HCT116 (cell line): ENCODE data around the gene PRM2.

ENCODE experiments used
- CEBPB ChIP-seq: IDR thresholded peaks from 2 replicates; pipeline ENCODE4 v1.6.1; 2012; ENCODE audit warnings: low read depth
- CTCF ChIP-seq, 3 experiments: fragments of 200-600 bp in 1 of 3; sonication (generic) in 1 of 3; IDR thresholded peaks in 2 of 3; conservative IDR thresholded peaks in 1 of 3; 2 replicates each; pipeline ENCODE4 v1.5.1; 2012 to 2017; ENCODE audit warnings: low read depth in 2 of 3, low read length in 2 of 3, antibody characterized with exemption in 1 of 3, borderline replicate concordance in 1 of 3, control low read depth in 1 of 3, mild to moderate bottlenecking in 1 of 3, mixed read lengths in 1 of 3, mixed run types in 1 of 3, moderate library complexity in 1 of 3; ENCODE audit not compliant: insufficient read depth in 1 of 3
- EGR1 ChIP-seq: IDR thresholded peaks from 2 replicates; pipeline ENCODE4 v1.6.1; 2012; ENCODE audit warnings: low read depth
- EZH2 ChIP-seq: fragments of 200-600 bp; sonication (generic); IDR thresholded peaks from 2 replicates; pipeline ENCODE4 v1.6.1; 2017; ENCODE audit warnings: antibody characterized with exemption, mixed run types
- EZH2phosphoT487 ChIP-seq: fragments of 200-600 bp; IDR thresholded peaks from 2 replicates; pipeline ENCODE4 v1.6.1; 2018; ENCODE audit warnings: antibody characterized with exemption, borderline replicate concordance
- MAX ChIP-seq: IDR thresholded peaks from 2 replicates; pipeline ENCODE4 v1.6.1; 2012
- POLR2A ChIP-seq: IDR thresholded peaks from 2 replicates; pipeline ENCODE4 v1.7.0; 2011; ENCODE audit warnings: borderline replicate concordance; ENCODE audit not compliant: insufficient read depth, insufficient read length; ENCODE audit errors: extremely low read depth
- POLR2AphosphoS5 ChIP-seq: IDR thresholded peaks from 2 replicates; pipeline ENCODE4 v1.6.1; 2011; ENCODE audit warnings: mild to moderate bottlenecking, low read depth, low read length, moderate library complexity
- RAD21 ChIP-seq: IDR thresholded peaks from 2 replicates; pipeline ENCODE4 v1.6.1; 2012; ENCODE audit warnings: low read depth, mild to moderate bottlenecking
- REST ChIP-seq: IDR thresholded peaks from 2 replicates; pipeline ENCODE4 v1.6.1; 2012; ENCODE audit warnings: low read depth
- TCF7L2 ChIP-seq: IDR thresholded peaks from 2 replicates; pipeline ENCODE4 v1.7.0; 2011; ENCODE audit warnings: borderline replicate concordance, inconsistent platforms; ENCODE audit not compliant: insufficient read depth, insufficient read length; ENCODE audit errors: extremely low read depth
- YY1 ChIP-seq: IDR thresholded peaks from 2 replicates; pipeline ENCODE4 v1.6.1; 2011; ENCODE audit warnings: low read length, low read depth, moderate library complexity, mild to moderate bottlenecking; ENCODE audit not compliant: insufficient replicate concordance; ENCODE audit errors: extremely low read depth
- ZNF274 ChIP-seq: fragments of 200-500 bp; sonication (Bioruptor generic); IDR thresholded peaks from 2 replicates; pipeline ENCODE4 v1.6.1; 2014; ENCODE audit warnings: mild to moderate bottlenecking, low read depth, low read length, inconsistent platforms

GRCh38 chr16:11245988-11246387 lies 30.3 kb downstream of the PRM2 start:
- TF ChIP-seq CTCF (IDR thresholded peaks at IDR 0.05 in 2 of 3, conservative IDR thresholded peaks at IDR 0.05 in 1 of 3; ENCODE audit: borderline replicate concordance in 1 of 3, insufficient read depth in 1 of 3, low read depth in 2 of 3, low read length in 2 of 3) (no peak), REST (no peak), EZH2phosphoT487 (no peak), EGR1 (no peak), EZH2 (no peak), POLR2AphosphoS5 (no peak), RAD21 (no peak), POLR2A (no peak), ZNF274 (no peak), CEBPB (no peak), TCF7L2 (no peak), MAX (no peak), YY1 (no peak)
